ENCODE data around the gene ARHGAP18. TPM values are rescaled to one million over a fixed set of nuclear protein-coding genes. Genes with fewer than 3 reads are reported as not detected.
A peak's percentile ranks its signal among the peaks of the same experiment; 100 is the strongest.

ARHGAP18 gene
- polyA plus RNA-seq, 1 of the 3 experiments (the other 2 are of a cell fraction), result 25.0 TPM

DNA sequence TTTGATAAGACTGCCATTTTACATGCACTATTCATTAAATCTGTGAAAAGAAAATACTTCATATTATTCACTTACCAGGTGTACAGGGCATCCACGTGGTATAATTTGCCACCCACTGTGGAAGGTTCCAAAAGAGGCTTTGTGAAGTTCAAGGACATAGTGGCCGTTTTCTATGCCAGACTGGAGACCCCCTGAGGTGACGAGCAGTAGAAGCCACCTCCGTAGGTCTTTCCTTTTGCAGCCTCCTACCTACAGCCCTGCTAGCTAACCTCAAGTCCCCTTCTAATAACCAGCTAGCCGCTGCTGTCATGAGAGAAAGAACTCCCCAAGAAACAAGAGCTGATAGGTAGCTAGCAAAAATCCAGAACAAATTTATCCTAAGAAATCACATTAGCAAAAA is 110.5 kb downstream of the ARHGAP18 start:
- Histone ChIP-seq H3K9me2 (no peaks in the 10 kb centered on the region), H3K79me2 (ENCODE audit: insufficient read depth) (peaks cover 8% of the 10 kb centered on the region), H3K4me2 (no peak overlapping the region), H2AFZ (ENCODE audit: low read depth) (no peak overlapping the region), H3K27ac (ENCODE audit: low read depth in 2 of 2, low read length in 1 of 2) (no peak overlapping the region), H3K36me3 (replicated peaks in 1 of 2; ENCODE audit: control insufficient read depth in 1 of 2, insufficient read depth in 2 of 2, low read length in 1 of 2) (peaks cover 12 to 86% of the 10 kb centered on the region in 2 experiments), H3K4me1 (ENCODE audit: control insufficient read depth in 1 of 2, insufficient read depth in 2 of 2, low read depth in 1 of 2, low read length in 1 of 2) (peaks cover 0 to 6% of the 10 kb centered on the region in 2 experiments; a peak in 1 of 4 replicates), H3K9ac (no peak overlapping the region; the same call in 1 of the 2 replicates), H3K9me3 (no peaks in the 10 kb centered on the region), H3K4me3 (ENCODE audit: low read depth in 2 of 2, low read length in 1 of 2) (no peak overlapping the region), H3K27me3 (ENCODE audit: insufficient read depth) (no peaks in the 10 kb centered on the region), H4K20me1 (ENCODE audit: insufficient read depth) (no peaks in the 10 kb centered on the region), H3F3A (replicated peaks; ENCODE audit: insufficient read depth) (peaks cover 19% of the 10 kb centered on the region)
- DNase-seq, result no peak
- WGBS (ENCODE audit: low lambda C conversion rate), result 58% methylated on average over 5 of the region's 5 CpGs
- ChIA-PET POLR2A (no interaction called here), CTCF (interaction anchor here (0.5 to 2.3 kb wide), 9 partner anchors 9 to 422 kb away, joined by 3 to 19 read pairs (median 4); no protein-coding TSS in a partner anchor)
- TF ChIP-seq TEAD4 (IDR thresholded peaks at IDR 0.05; ENCODE audit: borderline replicate concordance, insufficient read depth), result no peak
- no peak for TF ChIP-seq NFIC (IDR thresholded peaks at IDR 0.05; ENCODE audit: borderline replicate concordance)
- TF ChIP-seq, protein P1, sequence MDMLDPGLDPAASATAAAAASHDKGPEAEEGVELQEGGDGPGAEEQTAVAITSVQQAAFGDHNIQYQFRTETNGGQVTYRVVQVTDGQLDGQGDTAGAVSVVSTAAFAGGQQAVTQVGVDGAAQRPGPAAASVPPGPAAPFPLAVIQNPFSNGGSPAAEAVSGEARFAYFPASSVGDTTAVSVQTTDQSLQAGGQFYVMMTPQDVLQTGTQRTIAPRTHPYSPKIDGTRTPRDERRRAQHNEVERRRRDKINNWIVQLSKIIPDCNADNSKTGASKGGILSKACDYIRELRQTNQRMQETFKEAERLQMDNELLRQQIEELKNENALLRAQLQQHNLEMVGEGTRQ (IDR thresholded peaks at IDR 0.05; ENCODE audit: borderline replicate concordance, low read depth, low read length), result no peak
- no peak for TF ChIP-seq SIN3A (IDR thresholded peaks at IDR 0.05; ENCODE audit: borderline replicate concordance, low read depth, low read length)
- TF ChIP-seq SMC3 (IDR thresholded peaks at IDR 0.05; ENCODE audit: low read depth, low read length), result no peak
- no peak for TF ChIP-seq ELF1 (IDR thresholded peaks at IDR 0.05)
- no peak for TF ChIP-seq EZH2phosphoT487 (IDR thresholded peaks at IDR 0.05; ENCODE audit: borderline replicate concordance, low read depth)
- no peak for TF ChIP-seq GATA2 (CRISPR knock-in tag; IDR thresholded peaks at IDR 0.05)
- no peak for TF ChIP-seq RCOR1 (IDR thresholded peaks at IDR 0.05; ENCODE audit: low read length)
- TF ChIP-seq, protein P2, sequence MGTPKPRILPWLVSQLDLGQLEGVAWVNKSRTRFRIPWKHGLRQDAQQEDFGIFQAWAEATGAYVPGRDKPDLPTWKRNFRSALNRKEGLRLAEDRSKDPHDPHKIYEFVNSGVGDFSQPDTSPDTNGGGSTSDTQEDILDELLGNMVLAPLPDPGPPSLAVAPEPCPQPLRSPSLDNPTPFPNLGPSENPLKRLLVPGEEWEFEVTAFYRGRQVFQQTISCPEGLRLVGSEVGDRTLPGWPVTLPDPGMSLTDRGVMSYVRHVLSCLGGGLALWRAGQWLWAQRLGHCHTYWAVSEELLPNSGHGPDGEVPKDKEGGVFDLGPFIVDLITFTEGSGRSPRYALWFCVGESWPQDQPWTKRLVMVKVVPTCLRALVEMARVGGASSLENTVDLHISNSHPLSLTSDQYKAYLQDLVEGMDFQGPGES (IDR thresholded peaks at IDR 0.05; ENCODE audit: low read depth, low read length), result no peak
- TF ChIP-seq, protein P3, sequence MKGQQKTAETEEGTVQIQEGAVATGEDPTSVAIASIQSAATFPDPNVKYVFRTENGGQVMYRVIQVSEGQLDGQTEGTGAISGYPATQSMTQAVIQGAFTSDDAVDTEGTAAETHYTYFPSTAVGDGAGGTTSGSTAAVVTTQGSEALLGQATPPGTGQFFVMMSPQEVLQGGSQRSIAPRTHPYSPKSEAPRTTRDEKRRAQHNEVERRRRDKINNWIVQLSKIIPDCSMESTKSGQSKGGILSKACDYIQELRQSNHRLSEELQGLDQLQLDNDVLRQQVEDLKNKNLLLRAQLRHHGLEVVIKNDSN (IDR thresholded peaks at IDR 0.05; ENCODE audit: borderline replicate concordance, low read depth), result no peak
- TF ChIP-seq JUND (IDR thresholded peaks at IDR 0.05), result no peak

DNA sequence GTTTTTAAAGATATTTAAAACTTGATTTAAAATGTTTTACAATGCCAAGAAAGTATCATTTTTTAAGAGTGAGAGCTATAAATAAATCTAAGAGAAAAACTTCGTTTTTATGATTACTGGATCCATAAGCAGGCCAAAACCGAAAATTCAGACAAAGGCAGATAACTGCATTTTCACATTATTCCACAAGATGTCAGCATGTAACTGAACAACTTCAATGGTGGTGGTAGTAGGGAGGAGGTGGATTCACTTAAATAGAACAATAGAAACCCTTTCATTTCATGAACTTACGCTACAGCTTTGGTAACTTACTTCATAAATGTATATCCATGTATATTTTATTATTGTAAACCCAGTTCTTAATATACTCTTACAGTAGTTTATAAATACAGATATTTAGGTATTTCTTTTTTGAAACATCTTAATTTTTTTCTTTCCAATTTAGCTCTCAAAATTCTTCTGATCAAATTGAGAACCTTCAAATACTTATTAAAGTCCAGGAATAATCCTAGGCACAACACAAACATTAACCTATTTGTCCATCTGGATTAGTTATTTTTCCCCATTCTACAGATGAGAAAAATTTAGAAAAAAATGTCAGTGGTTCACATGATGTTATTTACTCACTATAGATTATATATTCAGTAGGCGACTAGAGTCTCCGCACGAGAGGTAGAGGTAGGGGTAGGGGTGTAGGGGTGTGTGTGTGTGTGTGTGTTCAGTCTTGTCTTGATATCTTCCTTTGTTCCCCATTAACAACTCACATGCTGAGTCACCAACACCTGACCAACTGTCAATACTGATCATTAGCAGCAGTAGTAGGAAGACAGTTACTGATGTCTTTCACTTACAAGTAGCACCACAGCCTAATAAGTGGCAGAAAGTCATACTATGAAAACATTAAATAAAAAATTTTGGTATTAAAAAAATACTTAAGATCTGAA is 111.5 kb downstream of the ARHGAP18 start:
- Histone ChIP-seq H4K20me1 (ENCODE audit: insufficient read depth) (no peaks in the 10 kb centered on the region), H3K27me3 (ENCODE audit: insufficient read depth) (no peaks in the 10 kb centered on the region), H3K36me3 (replicated peaks in 1 of 2; ENCODE audit: control insufficient read depth in 1 of 2, insufficient read depth in 2 of 2, low read length in 1 of 2) (peaks cover 15 to 86% of the 10 kb centered on the region in 2 experiments), H3K4me1 (ENCODE audit: control insufficient read depth in 1 of 2, insufficient read depth in 2 of 2, low read depth in 1 of 2, low read length in 1 of 2) (peaks cover 0 to 6% of the 10 kb centered on the region in 2 experiments; a peak in 1 of 4 replicates), H2AFZ (ENCODE audit: low read depth) (no peak overlapping the region), H3K27ac (ENCODE audit: low read depth in 2 of 2, low read length in 1 of 2) (no peak overlapping the region; a peak in 1 of 4 replicates), H3K4me3 (ENCODE audit: low read depth in 2 of 2, low read length in 1 of 2) (no peak overlapping the region), H3K9ac (no peak overlapping the region), H3K79me2 (ENCODE audit: insufficient read depth) (peaks cover 7% of the 10 kb centered on the region), H3K9me2 (no peaks in the 10 kb centered on the region), H3K4me2 (no peak overlapping the region), H3K9me3 (no peaks in the 10 kb centered on the region), H3F3A (replicated peaks; ENCODE audit: insufficient read depth) (peaks cover 19% of the 10 kb centered on the region)
- POLR2A ChIA-PET, result no interaction called here
- 54% methylated on average over 6 of the region's 6 CpGs for WGBS (ENCODE audit: low lambda C conversion rate)
- TF ChIP-seq SMC3 (IDR thresholded peaks at IDR 0.05; ENCODE audit: low read depth, low read length), result peak; percentile 78
- TF ChIP-seq FOSL2 (IDR thresholded peaks at IDR 0.05; ENCODE audit: borderline replicate concordance, low read depth), result no peak
- TF ChIP-seq, protein P4, sequence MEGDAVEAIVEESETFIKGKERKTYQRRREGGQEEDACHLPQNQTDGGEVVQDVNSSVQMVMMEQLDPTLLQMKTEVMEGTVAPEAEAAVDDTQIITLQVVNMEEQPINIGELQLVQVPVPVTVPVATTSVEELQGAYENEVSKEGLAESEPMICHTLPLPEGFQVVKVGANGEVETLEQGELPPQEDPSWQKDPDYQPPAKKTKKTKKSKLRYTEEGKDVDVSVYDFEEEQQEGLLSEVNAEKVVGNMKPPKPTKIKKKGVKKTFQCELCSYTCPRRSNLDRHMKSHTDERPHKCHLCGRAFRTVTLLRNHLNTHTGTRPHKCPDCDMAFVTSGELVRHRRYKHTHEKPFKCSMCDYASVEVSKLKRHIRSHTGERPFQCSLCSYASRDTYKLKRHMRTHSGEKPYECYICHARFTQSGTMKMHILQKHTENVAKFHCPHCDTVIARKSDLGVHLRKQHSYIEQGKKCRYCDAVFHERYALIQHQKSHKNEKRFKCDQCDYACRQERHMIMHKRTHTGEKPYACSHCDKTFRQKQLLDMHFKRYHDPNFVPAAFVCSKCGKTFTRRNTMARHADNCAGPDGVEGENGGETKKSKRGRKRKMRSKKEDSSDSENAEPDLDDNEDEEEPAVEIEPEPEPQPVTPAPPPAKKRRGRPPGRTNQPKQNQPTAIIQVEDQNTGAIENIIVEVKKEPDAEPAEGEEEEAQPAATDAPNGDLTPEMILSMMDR (IDR thresholded peaks at IDR 0.05), result peak; percentile 89
- peak; percentile 87 for TF ChIP-seq RAD21 (IDR thresholded peaks at IDR 0.05; ENCODE audit: low read length)
- no peak for TF ChIP-seq SIN3A (IDR thresholded peaks at IDR 0.05; ENCODE audit: borderline replicate concordance, low read depth, low read length)
- DNase-seq, result peak; percentile 21
- CTCF ChIA-PET, result interaction anchor here (0.6 to 2.3 kb wide), 43 partner anchors 9 to 1958 kb away, joined by 3 to 19 read pairs (median 4); no protein-coding TSS in a partner anchor

Measured in SK-N-SH (cell line).